NCI-H526 (cell line): ENCODE results near the gene CEP85L.

Source experiments
- DNase-seq, 2 experiments: peaks; one replicate each; lab custom pipeline; 2025; lab: John Stamatoyannopoulos, UW

CEP85L gene

DNA sequence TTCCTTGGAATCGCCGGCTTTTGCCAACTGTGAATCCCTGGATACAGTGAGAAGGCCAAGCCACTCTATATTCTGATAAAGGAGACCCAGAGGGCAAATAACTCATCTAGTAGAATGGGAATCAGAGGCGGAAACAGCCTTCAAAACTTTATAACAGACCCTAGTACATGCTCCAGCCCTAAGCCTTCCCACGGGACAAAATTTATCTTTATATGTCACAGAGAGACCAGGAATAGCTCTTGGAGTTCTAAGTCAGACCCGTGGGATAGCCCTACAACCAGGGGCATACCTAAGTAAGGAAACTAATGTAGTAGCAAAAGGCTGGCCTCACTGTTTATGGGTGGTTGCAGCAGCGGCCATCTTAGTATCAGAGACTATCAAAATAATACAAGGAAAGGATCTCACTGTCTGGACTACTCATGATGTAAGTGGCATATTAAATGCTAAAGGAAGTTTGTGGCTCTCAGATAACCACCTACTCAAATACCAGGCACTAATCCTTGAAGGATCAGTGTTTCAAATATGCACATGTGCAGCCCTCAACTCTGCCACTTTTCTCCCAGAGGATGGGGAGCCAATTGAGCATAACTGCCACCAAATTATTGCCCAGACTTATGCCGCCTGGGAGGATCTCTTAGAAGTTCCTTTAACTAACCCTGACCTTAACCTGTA is 29.5 kb downstream of the CEP85L start:
- no peak for DNase-seq

DNA sequence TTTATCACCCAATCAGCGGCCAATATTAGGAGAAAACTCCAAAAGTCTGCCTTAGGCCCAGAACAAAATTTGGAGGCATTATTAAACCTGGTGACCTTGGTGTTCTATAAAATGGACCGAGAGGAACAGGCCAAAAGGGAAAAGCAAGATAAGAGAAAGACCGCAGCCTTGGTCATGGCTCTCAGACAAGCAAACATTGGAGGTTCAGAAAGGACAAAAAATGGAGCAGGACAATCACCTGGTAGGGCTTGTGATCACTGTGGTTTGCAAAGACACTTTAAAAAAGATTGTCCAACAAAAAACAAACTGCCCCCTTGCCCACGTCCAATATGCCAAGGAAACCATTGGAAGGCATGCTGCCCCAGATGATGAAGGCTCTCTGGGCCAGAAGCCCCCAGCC is 31.2 kb downstream of the CEP85L start:
- DNase-seq, result no peak

DNA sequence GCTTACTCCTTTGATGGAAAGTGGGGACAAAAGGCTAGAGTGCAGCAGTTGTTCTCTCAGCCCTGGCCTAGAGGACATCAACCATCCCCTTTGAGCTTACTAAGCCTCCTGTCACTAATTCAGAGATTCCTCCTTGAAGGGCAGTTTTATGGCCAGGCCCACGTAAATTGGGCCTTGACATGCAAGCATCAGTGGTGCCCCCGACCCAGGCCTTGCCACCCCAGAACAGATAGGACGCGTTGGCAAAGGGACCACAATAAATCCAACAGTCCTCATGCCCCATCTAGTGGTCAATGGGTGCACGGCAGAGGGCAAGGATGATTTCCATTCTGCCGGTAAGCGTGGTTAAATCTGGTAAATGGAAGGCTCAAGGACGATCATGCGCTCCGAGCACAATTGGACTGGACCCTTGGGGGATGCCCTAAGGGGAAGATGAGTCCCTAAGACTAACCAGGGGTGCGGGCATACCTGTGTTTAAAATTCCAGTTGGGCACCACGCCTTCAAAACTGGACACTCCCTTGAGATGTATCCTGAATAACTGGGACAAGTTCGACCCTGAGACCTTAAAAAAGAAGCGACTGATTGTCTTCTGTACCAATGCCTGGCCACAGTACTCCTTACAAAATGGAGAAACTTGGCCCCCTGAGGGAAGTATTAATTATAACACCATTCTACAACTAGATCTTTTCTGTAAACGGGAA is 32.6 kb downstream of the CEP85L start:
- DNase-seq, result peak; percentile 17 to 64

DNA sequence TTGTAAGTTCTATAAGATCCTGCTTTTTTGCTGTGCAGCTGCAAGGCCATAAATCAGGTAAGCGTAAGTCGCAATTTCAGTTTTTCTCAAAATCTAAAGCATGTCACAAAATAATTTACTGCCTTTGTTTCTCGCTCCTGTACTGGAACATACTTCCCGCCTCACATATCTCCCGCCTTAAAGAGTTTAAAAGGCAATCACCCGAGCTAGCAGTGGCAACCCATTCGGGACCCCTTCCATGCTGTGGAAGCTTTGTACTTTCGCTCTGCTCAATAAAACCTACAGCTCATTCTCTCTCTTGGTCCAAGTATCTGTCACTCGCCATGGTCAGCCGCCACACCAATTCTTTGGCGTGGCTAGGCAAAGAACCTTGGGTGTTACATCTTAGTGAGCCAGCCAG is 34.0 kb downstream of the CEP85L start:
- DNase-seq, result no peak

DNA sequence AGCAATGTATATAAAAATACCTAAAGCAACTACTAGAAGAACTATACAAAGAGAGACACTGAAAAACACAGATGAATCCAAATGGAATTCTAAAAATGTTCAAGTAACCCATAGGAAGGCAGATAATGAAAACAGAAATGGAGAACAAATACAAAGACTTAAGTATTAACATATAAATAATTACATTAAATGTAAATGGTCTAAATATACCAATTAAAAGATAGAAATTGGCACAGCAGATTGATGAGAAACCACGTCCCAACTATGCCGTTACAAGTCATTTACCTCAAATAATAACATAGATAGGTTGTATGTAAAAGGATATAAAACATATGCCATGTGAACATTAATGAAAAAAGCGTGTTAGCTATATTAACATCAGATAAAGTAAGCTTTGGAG is 40.1 kb downstream of the CEP85L start:
- no peak for DNase-seq

GRCh38 chr6:118606858-118607257 is 44.5 kb downstream of the CEP85L start:
- DNase-seq, result no peak

DNA sequence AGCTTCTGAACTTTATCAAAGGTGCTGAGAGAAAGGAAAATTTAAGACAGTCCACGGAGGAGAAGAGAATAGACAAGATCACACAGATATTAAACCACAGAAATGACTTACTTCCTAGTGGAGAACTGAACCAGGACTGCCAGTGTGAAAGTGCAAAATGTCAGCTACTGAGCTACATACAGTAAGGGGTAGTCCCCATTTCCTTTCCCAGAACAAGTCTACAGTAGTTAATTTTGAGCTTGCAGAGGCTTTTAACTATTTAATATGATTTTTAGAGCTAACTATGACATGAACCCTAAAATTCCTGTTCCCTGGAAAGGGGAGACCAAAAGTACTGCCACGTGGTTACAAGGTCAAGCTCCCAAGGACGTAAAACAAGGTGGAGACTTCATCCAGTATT is 45.1 kb downstream of the CEP85L start:
- no peak for DNase-seq

DNA sequence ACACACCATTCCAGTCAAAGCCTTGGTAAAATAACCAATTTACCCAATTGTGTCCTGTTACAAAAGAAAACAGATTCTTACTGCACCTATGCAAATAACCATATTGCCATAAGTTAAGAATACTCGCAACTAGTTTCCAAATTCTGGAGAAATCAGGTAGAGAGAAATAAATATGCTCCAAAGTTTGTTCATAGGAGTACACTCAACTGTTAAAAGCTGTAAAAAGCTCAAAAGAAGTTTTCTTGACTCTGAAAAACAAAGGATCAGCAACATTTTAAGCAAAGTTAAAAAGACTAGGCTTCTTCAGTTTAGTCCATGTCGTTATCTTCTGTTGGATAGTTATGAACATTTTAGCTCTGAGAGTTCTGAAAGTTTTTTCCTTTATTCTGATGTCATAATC is 48.0 kb downstream of the CEP85L start:
- no peak for DNase-seq

GRCh38 chr6:118602300-118602699 is 49.1 kb downstream of the CEP85L start:
- no peak for DNase-seq

DNA sequence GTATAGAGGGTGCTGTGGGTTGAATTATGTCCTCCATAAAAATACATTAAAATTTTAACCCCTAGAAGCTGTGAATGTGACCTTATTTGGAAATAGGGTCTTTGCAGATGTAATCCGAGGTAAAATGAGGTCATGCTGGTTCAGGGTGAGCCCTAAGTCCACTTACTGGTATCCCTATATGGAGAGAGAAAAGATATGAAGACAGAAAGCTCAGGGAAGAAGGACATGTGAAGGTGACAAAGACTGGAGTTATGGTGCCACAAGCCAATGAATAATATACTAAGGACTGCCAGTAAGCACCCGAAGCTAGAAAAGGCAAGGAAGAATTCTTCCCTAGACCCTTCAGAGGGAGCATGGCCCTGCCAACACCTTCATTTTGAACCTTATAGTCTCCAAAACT is 53.1 kb downstream of the CEP85L start:
- DNase-seq, result no peak

- DNase-seq, result no peak
Observed at GRCh38 chr6:118597636-118598035, 53.8 kb downstream of the CEP85L start.

DNA sequence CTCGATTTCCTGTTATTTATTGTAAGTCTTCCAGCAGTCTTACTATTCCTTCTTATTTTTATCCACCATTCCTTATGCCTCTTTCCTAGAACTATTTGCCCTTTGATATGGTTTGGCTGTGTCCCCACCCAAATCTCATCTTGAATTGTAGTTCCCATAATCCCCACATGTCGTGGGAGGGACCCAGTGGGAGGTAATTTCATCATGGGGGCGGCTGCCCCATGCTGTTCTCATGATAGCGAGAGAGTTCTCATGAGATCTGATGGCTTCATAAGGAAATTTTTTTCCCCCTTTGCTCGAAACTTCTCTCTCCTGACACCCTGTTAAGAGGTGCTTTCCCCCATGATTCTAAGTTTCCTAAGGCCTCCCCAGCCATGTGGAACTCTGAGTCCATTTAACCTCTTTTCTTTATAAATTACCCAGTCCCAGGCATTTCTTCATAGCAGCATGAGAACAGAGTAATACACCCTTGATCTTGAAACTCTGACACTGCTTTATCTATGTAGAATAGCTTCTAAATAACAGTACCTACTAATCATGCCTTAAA is 54.5 kb downstream of the CEP85L start:
- no peak for DNase-seq

DNA sequence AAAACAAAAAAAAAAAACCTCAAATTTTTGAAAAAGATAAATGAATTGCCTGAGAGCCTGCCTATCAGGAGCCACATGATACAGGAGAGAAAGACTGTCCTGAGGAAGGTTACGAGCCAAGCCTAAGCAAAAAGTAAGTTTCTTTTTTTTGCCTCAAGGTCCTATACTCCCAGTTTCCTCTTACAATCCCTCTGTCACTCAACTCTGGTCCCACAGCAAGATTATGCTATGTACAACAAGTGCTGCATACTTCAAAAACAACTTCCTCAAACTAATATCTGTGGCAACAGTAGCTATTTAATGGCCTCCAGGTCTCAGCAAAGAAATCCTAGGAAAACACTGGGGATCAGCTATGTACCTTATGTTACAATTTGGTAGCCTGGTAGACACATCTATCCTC is 56.5 kb downstream of the CEP85L start:
- no peak for DNase-seq

DNA sequence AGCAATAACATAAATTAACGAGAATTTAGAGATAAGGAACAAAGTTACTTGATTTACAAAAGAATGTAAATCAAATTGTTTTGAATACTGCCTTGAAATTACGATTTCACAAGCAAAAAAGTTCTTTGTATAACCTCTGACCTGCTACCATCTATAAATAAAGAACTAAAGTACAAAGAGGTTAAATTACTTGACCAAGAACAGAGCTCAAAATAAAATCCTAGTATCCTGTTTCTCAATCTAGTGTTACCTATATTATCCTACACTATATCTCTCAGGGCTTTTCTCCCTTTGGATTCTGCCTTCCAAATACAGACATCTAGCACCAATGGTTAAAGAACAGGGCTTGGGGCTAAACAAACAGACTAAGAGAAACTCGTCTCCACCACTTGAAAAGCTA is 59.5 kb downstream of the CEP85L start:
- DNase-seq, result no peak

DNA sequence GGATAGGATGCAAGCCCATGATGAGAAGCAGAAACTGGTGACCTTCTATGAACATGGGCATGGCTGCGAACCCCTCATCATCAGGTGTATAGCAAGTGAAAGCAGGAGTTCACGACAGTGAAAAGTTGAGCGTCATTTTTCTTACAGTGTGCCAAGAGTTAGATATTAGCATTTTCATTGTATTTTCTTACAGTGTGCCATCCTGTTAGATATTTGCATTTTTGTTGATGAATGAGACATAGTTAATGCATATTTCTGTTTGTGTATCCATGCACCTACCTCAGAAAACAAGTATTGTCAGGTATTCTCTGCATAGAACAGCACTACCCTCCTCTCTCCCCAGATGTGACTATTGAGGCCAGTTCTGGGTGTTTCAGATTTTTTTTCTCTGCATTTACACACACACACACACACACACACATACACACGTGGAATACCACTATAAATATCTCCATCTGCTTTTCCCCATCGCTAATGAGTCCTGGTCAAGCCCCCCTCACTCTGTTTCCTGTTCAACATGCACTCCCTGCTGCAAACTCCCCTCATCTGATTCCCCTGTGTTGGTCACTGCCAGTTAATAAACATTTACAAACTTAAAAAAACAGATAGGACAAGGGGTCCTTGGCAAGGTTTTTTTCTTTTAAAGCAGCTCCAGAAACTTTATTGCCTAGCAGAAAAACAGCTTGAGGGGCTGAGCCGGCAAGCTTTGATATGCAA is 61.6 kb downstream of the CEP85L start:
- DNase-seq, result peak in 1 of 2 experiments; percentile 16

DNA sequence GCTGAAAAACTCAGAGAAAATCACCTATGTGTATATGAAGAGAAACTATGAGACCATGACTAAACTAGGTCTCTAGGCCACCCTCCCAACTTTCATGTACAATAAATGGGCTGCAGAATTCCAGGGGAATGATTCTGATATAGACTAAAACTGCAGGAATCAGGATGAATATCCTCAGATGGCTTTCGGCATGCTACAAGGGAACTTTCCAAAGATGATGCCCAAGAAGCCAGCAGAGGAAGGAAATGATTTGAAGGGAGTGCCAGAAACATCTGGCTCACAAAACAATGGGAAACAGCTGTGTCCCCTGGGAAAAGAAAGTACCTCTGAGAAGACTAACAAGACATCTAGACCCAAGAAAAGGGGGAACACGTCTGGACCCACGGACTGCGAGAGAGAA is 62.2 kb downstream of the CEP85L start:
- no peak for DNase-seq

DNA sequence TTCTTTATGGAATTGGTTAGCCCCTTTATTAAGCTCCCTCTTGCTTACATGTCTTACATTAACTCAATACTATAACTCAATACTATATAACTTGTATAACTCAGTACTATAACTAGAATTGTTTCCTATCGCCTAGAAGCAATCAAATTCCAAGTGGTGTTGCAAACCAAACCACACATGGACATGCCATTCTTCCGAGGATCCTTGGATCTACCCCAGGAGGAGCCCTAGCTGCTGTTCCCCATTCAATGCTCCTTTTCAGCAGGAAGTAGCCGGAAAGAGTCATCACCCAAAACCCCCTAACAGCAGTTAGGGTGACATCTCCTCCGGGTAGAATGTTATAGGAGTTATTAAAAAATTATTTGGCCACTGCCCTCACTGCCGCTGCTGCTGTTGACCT is 62.8 kb downstream of the CEP85L start:
- DNase-seq, result no peak

DNA sequence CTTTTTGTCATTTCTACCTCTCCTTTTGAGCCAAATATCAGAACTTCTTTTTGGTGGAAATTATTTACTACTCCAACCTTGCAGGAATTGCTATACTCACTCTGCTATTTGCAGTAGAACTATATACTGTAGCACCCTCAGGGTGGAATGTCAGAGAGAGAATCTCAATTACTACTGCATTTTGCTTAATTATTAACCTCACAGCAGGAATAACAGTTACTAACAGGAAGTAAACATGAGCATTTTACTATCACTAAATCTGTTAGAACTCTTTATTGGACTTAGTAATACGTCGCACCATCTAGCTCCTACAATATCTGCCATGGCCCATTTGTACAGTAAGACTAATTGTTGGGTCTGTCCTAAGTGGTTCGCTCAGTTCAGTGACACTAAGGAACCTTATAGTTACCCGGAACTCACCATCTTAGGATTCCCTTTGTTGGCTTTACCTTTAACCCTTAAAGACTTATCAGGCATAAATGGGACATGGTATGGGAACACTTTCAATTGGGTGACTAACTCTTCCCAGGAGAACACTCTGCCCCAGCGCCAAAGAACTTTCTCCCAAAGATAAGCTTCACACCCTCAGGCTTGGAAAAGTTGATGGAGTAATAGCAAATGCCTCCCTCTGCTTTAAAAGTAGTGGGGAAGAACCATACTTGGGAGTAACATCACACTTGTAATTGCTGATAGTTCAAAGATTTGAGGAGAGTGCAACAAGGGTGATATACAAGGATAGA is 64.5 kb downstream of the CEP85L start:
- no peak for DNase-seq

DNA sequence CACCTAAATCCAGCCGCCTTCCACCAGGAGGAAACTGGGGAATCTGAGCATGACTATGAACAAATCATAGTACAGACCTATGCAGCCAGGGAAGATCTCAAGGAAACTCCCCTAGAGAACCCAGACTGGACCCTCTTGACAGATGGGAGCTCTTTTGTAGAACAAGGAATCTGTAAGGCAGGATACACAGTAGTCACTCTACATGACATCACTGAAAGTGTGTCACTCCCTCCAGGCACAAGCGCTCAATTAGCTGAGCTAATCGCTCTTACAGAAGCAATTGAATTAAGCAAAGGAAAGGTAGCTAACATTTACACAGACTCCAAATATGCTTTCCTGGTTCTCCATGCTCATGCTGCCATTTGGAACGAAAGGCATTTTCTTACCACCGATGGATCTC is 66.5 kb downstream of the CEP85L start:
- no peak for DNase-seq

DNA sequence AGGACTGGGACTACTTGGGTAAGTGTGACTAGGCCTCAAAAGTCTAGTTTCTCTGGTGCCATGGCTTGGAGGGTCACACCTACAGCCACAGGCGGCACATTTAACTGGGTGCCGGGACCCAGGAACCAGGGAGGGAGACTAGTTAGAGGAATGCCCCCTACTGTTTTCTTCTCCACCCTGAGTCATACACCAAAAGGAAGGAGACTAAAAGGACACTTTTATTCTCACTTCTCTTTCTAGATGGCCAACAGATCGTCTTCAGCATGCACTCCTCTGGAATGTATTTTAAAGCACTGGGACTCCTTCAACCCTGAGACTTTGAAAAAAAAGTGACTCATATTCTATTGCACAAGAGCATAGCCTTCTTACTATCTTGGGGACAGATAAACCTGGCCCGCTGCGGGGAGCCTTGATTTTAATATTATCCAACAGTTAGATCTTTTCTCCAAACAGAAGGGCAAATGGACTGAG is 69.9 kb downstream of the CEP85L start:
- DNase-seq, result no peak

- peak; percentile 44 to 85 for DNase-seq
Observed at GRCh38 chr6:118580585-118581419, 70.6 kb downstream of the CEP85L start.
